ENCODE measurements around the gene PRR19.

The PRR19 gene

GRCh38 chr19:42297039-42297438 lies 4.9 kb upstream of the PRR19 start:
- DNase-seq: no peak

GRCh38 chr19:42303101-42303464 lies 1.2 kb downstream of the PRR19 start:
- DNase-seq: no peak

- no peak for DNase-seq
Observed at GRCh38 chr19:42303876-42304275, 1.9 kb downstream of the PRR19 start.

- DNase-seq: peak in 1 of 5 experiments; percentile 38
Observed at GRCh38 chr19:42306646-42307045, 4.7 kb downstream of the PRR19 start.

GRCh38 chr19:42309686-42310085 lies 7.8 kb downstream of the PRR19 start:
- no peak for DNase-seq

- no peak for DNase-seq
Observed at GRCh38 chr19:42311657-42312056, 9.7 kb downstream of the PRR19 start.

GRCh38 chr19:42312370-42312769 lies 10.4 kb downstream of the PRR19 start:
- DNase-seq: no peak

- DNase-seq: peak in 1 of 5 experiments; percentile 66
Observed at GRCh38 chr19:42313096-42313839, 11.3 kb downstream of the PRR19 start, which contains the start of gene TMEM145. Gene TMEM145 (plus strand): TSS chr19:42313309. CDS start chr19:42313377, 68 bp downstream.

GRCh38 chr19:42313840-42314755 lies 12.2 kb downstream of the PRR19 start:
- DNase-seq: no peak

- DNase-seq: no peak
Observed at GRCh38 chr19:42315024-42315423, 13.1 kb downstream of the PRR19 start.

- DNase-seq: no peak
Observed at GRCh38 chr19:42316223-42317211, 14.6 kb downstream of the PRR19 start.

GRCh38 chr19:42317535-42317934 lies 15.6 kb downstream of the PRR19 start:
- DNase-seq: no peak

GRCh38 chr19:42322305-42322704 lies 20.4 kb downstream of the PRR19 start:
- no peak for DNase-seq

- no peak for DNase-seq
Observed at GRCh38 chr19:42323473-42323851, 21.5 kb downstream of the PRR19 start.

GRCh38 chr19:42323852-42324654 lies 22.1 kb downstream of the PRR19 start:
- peak in 1 of 5 experiments; percentile 51 for DNase-seq

- no peak for DNase-seq
Observed at GRCh38 chr19:42324655-42325307, 22.8 kb downstream of the PRR19 start.

- DNase-seq: peak; percentile 91 to 99 (median 97)
Observed at GRCh38 chr19:42325308-42325895, 23.5 kb downstream of the PRR19 start, which contains the start of gene MEGF8. Gene MEGF8 (plus strand): TSS chr19:42325635. CDS start chr19:42326244, 609 bp downstream.

GRCh38 chr19:42325896-42326771 lies 24.2 kb downstream of the PRR19 start:
- DNase-seq: peak in 1 of 5 experiments; percentile 35

GRCh38 chr19:42326969-42327368 lies 25.0 kb downstream of the PRR19 start:
- no peak for DNase-seq

All from T-helper 2 cell (primary cell).